KBM-7 (cell line): ENCODE data around the gene REEP1.
"Not testable (repeated sequence)": the region's sequence is repeated elsewhere in the genome, so short reads cannot be mapped to it uniquely, and the experiment has no call there.

Source experiments
- DNase-seq: peaks from one replicate; pipeline ENCODE4 v3.0.0-alpha.2; 2015
- in situ Hi-C: fragments of 300-500 bp; cut with MboI; formaldehyde crosslinking; loops from 2 replicates; pipeline ENCODE4 v1.14.3; 2020; ENCODE audit warnings: low sequenced_read_pairs, low pct_unique_long_range_greater_than_20kb, mixed read lengths

REEP1 gene

DNA sequence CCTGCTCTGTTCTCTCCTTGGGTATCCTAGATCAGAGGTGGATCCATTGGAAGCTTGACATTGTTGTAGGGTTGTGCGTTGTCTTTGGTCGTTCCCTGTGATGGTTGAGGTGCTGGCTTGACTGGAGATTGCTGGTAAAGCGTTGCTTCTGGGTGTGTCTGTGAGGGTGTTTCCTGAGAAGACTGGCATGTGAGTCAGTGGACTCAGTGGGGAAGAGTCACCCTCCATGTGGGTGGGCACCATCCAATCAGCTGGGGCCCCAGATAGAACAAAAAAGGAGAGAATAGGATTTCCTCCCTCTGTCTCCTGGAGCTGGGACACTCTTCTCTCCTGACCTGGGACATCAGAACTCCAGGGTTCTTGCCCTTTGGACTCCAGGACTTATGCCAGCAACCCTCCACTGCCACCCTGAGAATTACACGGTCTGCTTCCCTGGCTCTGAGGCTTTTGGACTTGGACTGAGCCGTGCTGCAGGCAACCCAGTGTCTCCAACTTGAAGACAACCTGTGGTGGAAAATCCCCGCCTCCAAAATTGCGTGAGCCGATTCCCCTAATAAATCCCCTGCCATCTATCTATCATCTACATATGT lies 14.8 kb upstream of the REEP1 start:
- DNase-seq, result no peak

DNA sequence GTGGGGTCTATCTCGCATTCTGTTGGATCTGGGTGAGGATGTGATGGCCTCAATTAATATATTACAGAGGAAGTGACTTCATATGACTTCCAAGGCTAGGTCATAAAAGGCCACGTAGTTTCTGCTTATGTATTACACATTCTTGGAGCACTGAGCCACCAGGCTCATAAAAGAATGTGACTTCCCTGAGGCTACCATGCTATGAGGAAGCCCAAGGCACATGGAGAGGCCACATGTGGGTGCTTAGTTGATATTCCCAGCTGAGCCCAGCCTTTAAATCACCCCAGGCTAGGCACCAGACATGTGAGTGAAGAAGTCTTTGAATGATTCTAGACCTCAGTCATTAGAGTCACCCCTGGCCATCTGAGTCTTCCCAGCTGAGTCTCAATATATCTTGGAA lies 13.3 kb upstream of the REEP1 start:
- in situ Hi-C loops, result no loop called here

More for the DNA sequence above, 14.8 kb upstream of the REEP1 start:
- in situ Hi-C loops, result no loop called here

DNA sequence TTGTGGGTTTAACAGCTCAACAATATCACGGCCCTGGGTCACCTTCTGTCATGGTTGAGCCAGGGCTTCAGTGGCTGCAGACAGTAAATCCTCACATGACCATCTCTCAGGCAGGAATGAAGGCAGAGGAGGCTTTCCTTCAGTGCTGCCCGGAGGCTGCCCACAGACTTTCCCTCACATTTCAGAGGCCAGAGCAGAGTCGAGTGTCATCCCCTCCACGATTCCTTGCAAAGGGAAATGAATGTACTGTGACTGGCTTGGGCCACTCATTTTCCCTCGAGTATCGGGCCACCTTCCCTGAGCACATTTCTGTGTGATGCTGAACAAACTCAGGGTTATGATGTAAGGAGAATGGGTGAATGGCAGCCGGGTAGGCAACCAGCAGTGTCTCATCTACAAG lies 10.0 kb upstream of the REEP1 start:
- in situ Hi-C loops, result no loop called here
- DNase-seq, result no peak

More for the DNA sequence above, 13.3 kb upstream of the REEP1 start:
- no peak for DNase-seq

DNA sequence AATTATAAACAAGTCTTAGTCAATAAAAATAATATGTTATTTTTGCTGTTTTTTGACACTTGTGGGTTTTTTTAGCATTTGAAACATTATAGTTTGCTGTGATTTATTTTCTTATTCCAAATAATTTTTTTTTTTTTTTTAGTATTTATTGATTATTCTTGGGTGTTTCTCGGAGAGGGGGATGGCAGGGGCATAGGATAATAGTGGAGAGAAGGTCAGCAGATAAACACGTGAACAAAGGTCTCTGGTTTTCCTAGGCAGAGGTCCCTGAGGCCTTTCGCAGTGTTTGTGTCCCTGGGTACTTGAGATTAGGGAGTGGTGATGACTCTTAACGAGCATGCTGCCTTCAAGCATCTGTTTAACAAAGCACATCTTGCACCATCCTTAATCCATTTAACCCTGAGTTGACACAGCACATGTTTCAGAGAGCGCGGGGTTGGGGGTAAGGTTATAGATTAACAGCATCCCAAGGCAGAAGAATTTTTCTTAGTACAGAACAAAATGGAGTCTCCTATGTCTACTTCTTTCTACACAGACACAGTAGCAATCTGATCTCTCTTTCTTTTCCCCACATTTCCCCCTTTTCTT lies 8.5 kb upstream of the REEP1 start:
- in situ Hi-C loops, DNase-seq: not testable (repeated sequence)

DNA sequence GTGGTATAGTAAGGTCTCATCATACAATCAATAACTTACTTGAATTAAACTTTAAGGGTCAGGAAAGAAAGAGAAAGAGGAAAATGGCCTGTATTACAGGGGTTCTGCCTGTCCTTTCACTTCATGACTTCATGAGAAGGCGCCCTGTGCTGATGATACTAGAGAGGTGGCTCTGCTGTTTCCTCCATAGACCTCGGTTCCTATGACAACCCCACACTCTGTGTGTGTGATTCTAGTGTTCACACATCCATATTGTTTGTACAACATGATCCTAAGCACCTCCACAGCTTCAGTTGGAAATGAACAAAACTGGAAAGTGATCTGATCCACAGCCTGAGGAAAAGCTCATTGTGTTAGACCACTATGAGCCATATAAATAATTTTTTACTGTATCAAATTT lies 7.0 kb upstream of the REEP1 start:
- no peak for DNase-seq
- in situ Hi-C loops, result no loop called here

DNA sequence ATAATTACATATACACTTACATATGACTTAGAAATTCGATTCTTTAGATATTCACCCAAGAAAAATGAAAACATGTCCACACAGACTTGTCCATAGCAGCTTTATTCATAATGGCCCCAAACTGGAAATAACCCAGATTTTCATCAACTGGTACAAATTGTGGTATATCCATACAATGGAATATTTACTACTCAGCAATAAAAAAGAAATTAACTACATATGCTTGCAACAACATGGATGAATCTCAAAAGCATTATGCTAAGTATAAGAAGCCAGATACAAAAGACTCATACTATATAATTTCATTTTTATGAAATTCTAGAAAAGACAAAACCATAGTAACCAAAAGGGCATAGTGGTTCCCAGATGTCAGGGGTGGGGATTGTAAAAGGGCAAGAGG lies 5.1 kb upstream of the REEP1 start:
- no peak for DNase-seq

DNA sequence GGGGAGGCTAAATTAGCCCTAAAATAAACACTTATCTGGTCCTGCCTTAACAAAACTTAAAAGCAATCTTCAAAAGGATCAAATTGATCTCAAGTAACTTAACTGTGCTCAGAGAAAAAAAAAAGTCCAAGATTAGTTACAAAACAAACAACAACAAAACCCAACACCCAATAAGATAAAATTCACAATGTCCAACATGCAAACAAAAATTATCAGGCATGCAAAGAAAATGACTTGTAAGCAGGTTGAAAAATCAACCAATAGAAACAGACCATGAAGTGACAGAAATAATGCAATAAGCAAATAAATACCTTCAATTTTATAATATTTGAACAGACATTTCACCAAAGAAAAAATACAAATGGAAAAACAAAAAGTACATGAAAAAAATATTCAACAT lies 4.0 kb upstream of the REEP1 start:
- in situ Hi-C loops, result no loop called here
- DNase-seq, result no peak

More for the DNA sequence above, 5.1 kb upstream of the REEP1 start:
- in situ Hi-C loops, result no loop called here

DNA sequence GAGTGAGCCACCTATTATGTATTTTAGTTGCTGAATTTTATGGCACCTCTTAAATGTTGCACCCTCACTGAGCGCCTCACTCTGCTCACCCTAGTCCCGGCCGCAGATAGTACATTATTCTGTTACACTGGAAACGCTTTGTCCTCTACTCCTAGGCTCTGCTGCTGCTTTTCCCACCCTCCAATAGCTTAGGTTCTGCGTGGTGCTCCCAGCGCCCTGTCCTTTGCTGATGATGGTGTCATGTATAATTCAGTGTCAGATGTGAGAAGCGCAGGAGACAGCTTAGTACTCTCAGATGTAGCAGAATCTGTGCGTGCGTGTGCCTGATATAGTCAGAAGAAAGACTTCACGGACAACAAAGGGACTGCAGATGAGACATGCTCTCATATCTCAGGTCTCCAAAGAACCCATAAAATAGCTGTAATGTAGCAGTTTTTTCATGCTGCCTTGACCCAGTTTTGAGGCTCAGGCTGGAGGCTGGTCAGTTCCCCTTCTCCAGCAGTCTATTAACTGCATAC lies 1.4 kb upstream of the REEP1 start:
- DNase-seq, result no peak
- in situ Hi-C loops, result no loop called here

DNA sequence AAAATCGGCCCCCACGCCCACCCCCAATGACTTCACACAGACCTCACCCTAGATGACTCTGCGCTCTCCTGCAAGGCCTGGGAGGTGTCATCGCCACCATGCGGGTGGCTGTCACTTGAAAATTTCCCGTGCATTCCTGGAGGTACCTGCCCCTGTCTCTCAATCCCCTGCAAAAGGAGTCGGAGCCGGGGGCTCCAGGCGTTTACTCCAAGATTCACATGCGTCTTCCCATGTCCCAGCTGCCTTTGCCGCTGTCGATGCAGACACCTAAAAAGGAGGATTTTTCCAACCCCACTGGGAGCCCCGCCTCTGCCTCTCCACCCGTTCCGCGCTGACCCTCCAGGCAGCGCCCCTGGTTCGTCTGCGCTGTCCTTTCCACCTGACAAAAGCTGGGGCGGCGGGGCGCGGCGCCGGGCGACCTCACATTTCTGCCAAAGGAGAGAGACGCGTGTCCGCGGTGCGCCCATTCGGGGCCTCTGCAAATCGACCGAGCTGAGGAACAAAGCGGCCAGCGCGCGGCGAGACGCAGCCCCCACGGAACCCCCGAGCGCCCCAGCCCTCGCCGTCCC lies 667 bp downstream of the REEP1 start:
- DNase-seq, result no peak
- in situ Hi-C loops, result no loop called here

DNA sequence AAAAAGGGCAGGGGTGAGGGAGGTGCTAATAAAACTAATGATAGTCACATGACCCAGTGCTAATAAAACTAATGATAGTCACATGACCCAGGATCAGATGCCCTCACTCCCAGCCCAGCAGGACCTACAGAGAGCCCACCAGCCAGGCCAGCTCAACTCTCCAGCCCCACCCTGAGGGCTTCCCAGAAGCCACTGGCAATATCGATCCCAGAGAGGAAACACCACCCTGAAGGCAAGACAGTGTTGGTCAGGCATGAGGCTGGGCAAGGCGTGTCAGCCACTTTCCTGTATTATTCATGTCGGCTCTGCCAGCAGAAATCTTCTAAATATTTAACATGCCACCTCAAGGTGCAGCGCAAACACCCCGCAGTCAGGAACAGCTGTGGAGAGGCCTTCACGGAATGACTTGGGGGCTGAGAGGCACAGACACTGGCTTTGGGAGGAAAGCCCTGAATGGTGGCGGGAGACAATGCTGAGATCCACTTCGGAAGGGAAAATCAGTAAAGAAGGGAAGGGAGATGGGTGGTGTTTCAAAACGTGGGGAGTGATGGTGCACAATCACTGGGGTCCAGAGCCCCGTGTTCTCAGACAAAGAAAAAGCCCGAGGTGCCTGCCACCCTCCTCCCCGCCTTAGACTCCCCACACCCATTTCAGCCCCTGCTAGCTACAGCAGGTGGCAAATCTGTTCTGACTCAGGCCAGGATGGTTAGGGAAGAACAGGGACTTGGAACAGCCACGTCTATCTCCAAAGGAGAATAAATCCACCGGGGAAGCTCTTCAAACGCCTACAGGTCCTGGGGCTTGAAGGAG lies 1.4 kb downstream of the REEP1 start:
- no peak for DNase-seq
- in situ Hi-C loops, result no loop called here

DNA sequence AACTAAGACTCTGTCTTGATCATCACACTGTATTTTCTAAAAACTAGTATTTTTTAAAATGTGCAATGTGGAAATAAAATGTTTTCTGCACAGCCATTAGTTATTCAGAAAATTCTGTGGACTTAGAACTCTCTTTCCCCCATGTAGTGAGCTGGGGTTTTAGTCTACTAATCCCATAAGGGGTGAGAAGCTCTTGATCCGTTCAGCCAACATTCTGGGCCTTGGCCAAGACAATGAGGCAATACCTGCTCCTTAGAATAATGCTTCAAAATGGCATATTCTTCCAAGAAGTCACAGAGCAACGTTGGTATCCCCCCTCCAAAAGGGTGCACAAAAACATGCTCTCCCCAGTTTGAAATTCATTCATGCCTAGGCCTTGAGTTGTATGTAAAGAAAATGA lies 4.0 kb downstream of the REEP1 start:
- no peak for DNase-seq
- in situ Hi-C loops, result no loop called here

DNA sequence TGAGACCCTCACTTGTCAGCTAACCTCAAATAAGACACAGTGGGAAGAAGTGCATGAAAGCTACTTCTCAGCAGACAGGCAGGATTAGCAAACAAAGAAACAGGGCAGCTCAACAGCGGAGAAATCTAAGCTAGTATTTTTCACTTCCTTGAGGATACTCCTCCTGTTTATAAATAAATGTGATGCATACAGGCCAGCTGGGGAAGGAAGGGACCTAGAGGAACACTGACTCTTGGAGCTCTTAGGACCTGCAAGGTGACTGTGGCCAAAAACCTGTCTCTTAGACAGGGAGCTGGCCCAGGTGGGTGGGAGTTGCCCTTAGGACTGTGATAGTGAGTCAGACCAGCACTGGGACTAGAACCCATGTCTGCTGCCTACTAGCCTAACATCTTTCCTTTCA lies 4.8 kb downstream of the REEP1 start:
- in situ Hi-C loops, result no loop called here

DNA sequence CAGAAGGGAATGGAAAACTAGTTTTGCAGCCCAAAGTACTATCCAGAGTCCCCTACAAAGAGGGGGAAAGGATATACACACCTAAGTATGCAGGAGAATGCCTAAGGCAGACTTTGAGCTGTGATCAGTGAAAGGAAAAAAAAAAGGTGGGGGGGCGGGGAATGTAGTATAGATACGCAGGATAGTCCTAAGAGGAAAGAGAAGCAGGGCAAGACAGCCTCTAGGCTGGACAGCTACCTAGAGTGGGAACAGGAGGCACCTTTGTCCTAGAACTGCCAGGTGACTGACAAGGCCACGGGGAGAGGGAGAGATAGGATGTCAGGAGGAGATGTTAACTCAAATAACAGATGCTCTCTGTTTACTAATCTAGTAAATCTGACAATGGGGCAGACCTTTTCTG lies 6.0 kb downstream of the REEP1 start:
- DNase-seq, result no peak
- in situ Hi-C loops, result no loop called here

More for the DNA sequence above, 4.8 kb downstream of the REEP1 start:
- no peak for DNase-seq

DNA sequence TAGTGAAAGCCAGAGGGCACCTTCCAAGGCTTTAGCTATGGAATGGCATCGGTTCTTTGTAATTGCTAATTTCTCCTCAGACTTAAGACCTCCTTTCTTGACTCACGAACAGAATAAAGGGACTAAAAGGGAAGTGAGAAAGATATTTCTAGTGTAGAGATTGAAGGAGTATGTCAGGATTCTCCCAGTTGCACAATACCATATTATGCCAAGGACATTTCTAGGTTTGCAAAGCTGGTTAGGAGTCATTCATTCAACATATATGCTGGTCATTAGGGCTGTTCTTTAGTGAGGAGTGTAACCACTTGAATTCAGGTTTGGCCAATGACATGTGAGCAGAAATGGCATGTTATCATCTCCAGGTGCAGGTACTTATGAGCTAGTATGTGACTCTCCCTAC lies 7.4 kb downstream of the REEP1 start:
- in situ Hi-C loops, result no loop called here
- DNase-seq, result no peak

DNA sequence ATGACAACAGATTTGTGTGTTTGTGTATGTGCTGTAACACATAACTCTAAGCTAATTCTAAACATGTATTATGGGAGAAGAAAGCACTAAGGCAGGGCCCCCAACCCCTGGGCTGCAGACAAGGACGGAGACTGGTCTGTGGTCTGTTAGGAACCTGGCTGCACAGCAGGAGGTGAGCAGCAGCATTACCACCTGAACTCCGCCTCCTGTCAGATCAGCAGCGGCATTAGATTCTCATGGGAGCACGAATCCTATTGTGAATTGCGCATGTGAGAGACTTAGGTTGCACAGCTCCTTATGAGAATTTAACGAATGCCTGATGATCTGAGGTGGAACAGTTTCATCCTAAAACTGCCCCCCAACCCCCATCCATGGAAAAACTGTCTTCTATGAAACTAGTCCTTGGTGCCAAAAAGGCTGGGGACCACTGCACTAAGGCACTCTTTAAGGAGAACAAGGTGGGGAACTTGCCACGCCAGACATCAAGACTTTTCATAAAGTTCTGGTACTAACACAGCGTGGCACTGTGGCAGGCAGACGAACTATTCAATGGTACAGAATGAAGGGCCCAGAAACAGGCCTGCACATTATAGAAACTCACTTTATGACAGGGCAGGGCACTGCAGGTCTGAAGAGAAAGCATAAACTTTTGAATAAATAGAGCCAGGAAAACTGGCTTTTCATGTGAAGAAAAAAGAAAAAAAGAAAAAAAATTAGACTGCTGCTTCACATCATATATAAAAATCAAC lies 14.0 kb downstream of the REEP1 start:
- in situ Hi-C loops, result no loop called here
- no peak for DNase-seq

DNA sequence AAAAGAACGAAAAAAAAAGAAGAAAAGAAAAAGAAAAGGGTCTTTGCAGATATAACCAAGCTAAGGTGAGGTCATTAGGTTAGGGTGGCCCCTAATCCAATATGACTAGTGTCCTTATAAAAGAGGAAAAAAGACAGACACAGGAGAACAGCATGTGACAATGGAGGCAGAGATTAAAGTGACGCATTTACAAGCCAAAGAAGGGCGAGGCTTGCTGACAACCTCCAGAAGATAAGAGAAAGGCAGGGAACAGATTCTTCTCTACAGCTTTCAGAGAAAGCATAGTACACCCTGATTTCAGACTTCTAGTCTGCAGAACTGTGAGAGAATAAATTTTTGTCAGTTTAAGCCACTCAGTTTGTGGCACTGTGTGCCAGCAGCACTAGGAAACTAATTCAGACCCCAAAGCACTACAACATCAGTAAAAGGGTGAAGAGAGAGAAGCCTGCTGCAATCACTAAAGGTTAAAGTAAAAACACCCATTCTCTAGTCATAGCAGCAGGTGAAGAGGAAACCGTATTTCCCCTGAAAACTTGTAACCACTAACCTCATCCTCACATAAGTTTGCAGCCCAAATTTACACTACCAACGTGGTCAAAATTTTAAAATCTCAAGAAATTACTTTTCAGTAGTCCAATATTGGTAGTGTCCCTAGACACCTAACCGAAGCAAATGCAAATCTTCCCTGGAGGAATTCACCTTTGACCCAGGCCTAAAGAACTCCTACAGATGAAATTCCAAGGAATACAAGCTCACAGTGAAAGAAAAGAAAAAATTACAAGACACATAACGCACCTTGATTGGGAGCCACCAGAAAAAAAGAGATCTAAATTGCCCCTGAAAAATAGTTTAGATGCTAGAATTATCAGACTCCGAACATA lies 17.5 kb downstream of the REEP1 start:
- in situ Hi-C loops, result no loop called here
- no peak for DNase-seq

DNA sequence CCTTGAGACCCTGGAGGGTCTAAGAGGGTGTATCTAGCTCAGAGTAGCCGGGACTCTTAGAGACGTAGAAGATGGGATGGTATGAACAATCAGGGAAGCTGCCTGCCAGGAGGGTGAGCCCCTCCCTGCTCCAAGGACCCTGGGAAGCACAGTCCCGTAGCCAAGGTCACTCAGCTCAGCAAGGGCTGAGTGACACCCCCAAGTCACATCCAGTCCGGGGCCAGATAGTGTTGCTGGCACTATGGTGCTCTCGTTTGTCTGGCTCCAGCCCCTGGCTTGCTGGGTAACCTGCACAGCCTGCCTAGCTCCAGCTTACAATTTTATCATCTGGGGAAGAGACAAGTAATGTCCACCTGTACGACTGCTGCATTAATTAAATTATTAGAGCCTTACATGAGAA lies 22.3 kb downstream of the REEP1 start:
- no peak for DNase-seq
- in situ Hi-C loops, result no loop called here

DNA sequence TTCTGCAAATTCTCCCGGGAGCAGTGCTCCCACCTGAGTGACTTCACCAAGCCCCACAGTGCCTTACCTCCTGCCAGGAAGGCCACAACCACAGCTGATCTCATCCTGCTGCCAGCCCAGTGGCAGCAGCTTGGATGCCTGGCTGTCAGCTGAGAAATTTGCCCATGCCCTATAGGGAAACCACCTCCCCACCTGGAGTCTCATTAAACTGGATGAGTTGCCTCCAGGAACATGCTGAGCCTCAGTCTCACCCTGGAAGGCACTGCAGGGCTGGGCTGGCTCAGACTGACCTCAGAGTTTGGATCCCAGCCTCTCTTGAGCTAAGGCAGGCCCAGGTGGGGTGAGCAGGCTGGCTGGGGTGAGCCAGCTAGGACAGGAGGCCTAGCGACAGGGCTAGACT lies 23.3 kb downstream of the REEP1 start:
- no peak for DNase-seq
- in situ Hi-C loops, result no loop called here
